ENCODE results near the gene HSD17B12.
"Not testable (repeated sequence)": the region's sequence is repeated elsewhere in the genome, so short reads cannot be mapped to it uniquely, and the experiment has no call there.

Gene HSD17B12

DNA sequence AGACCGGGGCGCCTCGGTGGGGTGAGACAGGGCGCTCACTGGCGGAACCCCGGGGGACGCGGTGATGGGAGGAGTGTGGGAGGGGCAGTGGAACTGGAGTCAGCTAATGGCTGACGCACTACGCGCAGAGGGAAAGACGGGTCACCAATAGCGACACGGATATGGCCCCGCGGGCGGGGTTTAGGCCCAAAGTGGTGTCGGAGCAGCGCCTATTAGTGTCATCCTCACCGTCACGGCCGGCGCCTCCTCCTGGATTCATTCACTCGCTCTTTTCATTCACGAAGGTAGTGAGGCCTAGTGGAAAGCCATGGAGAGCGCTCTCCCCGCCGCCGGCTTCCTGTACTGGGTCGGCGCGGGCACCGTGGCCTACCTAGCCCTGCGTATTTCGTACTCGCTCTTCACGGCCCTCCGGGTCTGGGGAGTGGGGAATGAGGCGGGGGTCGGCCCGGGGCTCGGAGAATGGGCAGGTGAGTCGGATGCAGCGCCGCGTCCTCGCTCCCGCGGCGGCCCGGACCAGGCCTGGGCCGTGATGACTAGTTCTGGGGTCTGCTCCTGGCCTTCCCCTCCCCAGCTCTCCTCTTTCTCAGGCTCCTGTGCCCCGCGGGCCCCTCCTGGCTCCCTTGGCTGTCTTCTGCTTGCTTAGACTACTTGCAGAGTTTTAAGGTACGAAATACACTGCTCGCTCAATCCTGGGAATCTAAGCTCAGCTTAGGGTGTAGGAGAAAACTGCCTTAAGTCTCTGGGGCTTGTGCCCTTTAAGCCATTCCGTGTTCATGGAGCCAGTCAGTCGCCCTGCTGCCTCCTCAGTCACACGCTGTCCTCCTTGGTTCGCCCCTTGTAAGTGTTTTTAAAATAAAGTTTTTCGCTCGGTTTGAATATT lies at the start of gene HSD17B12:
HSD17B12 (plus strand) TSS at position 218 of the 880 bp plus-strand sequence; CDS start at position 308, 90 bp downstream.
- DNase-seq = peak; percentile 99 to 100 (median 99)

GRCh38 chr11:43631732-43632131 lies 48.8 kb upstream of the HSD17B12 start:
- DNase-seq = no peak

GRCh38 chr11:43632181-43632580 lies 48.4 kb upstream of the HSD17B12 start:
- no peak for DNase-seq

- DNase-seq = no peak
Observed at GRCh38 chr11:43638717-43639116, 41.8 kb upstream of the HSD17B12 start.

GRCh38 chr11:43639224-43639623 lies 41.3 kb upstream of the HSD17B12 start:
- no peak for DNase-seq

GRCh38 chr11:43639920-43640319 lies 40.6 kb upstream of the HSD17B12 start:
- DNase-seq = no peak

DNA sequence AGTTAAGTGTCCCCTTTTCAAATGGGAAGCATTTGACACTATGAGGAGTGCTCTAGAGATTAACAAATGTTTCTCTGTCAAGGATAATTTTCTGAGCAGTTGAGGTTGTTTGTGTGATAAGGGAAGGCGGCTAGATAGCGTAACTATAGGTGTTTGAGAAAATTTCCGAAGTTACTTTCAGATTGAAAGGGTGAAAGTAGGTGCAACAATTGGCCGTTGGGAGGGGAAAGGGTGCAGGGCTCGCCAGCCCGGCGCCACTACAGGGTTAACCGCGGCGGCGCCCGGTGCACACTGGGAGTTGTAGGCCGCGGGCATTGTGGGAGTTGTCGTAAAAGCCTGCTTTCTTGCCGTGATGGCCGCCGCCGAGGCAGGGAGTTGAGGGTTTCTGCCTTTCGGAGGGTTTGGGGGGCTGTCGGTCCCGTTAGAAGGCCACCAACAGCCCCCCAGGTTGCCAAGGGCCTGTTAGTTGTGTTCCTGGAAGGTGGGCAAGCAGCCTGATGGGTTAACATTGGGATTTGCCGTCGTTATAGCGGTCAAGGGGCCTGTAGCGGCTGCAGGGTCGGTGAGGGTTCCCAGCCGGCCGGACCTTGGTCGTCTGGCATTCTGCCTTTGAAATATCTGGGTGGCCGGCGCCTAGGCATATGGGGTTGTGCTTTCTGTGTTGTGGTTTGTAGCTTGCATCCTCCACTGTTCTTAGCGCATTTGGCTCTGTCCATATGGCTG lies 36.5 kb upstream of the HSD17B12 start:
- DNase-seq = peak; percentile 86 to 92 (median 90)

- DNase-seq = peak; percentile 18 to 32 (median 20)
Observed at GRCh38 chr11:43644621-43645299, 35.8 kb upstream of the HSD17B12 start.

DNA sequence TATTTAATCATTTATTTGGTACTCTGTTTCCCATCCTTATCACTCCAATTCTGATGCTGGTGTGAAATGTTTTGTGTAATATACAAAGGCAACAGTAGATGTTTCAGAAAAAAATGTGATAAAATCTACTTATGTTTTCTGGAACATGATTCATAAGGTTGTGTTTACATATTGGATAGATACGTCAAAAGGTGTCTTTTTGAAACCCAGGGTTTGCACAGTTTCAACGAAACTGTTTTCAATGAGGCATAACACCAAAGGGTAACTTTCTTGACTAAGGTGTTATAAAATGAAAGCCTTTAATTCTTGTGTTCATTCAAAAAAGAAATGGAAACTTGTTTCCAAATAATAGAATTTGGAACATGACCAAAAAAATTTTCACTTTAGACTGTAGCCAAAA lies 33.8 kb upstream of the HSD17B12 start:
- DNase-seq = no peak

- no peak for DNase-seq
Observed at GRCh38 chr11:43648888-43649287, 31.6 kb upstream of the HSD17B12 start.

- no peak for DNase-seq
Observed at GRCh38 chr11:43649501-43649900, 31.0 kb upstream of the HSD17B12 start.

GRCh38 chr11:43649921-43650320 lies 30.6 kb upstream of the HSD17B12 start:
- DNase-seq = no peak

- DNase-seq = not testable (repeated sequence)
Observed at GRCh38 chr11:43663018-43663417, 17.5 kb upstream of the HSD17B12 start.

DNA sequence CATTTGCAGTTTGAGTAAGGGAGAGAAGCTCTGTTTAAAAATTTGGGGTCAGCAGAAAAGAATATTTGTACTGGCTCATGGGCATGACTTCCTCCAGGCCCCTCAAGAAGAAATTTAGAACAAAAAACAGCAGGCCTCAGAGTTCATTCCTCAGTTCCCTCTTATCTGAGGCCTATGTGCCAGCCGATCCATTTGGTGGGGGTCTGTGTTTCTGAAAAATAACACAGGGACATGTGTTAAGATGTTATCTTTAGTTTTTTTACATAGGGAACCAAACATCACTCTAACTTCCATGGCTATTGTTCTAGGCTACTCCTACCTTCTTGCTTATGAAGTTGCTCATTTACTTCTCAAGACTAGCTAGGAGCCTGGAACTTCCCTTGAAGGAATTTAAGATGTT lies 16.2 kb upstream of the HSD17B12 start:
- DNase-seq = no peak

DNA sequence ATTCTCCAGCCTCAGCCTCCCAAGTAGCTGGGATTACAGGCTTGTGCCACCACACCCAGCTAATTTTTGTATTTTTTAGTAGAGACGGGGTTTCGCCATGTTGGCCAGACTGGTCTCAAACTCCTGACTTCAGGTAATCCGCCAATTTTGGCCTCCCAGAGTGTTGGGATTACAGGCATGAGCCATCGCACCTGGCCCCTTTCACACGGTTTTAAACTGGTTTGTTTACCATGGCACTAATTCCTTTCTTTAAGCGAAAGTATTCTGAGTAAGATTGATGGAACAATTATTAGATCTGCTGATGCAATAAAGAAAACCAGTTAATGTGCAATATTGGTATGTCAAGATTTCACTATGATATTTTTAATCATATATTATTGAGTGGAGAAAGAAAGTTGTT lies 9.3 kb upstream of the HSD17B12 start:
- not testable (repeated sequence) for DNase-seq

DNA sequence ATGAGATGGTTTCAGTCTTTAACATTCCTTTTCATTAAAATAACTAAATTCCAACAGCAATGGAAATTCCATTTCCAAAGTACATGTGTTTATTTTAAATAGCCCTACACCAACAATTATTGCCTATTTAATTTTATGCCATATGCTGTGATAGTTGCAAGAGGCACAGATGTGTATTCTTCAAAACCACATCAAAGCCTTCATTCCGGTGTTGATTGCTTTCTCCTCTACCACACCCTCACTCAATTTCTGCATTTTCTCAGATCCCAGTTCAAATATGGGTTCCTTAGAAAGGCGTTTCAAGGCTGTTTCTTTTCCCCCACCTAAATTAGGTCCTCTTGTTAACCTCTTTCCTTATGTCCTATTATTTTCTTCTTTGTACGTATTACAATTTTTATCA lies 6.0 kb upstream of the HSD17B12 start:
- no peak for DNase-seq

DNA sequence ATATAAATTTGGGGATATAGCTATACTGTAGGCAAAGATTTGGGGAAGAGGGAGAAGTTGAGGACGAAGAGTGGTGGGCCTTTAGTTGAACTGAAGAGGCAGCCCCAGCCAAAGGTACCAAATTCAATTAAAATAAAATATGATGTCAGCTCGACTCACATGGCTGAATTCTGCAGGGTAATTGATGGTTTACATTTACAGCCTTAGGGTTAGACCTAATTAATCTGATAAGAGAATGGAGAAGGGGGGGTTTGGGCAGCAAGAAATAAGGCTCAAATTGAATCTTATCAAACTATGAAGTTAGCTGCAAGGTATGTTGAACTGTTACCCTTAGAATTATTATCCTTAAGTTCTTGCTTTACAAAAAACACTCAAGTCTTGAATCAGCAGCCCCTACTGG lies 3.6 kb upstream of the HSD17B12 start:
- DNase-seq = no peak

- DNase-seq = peak; percentile 30 to 36 (median 35)
Observed at GRCh38 chr11:43681401-43681942, 934 bp downstream of the HSD17B12 start.

DNA sequence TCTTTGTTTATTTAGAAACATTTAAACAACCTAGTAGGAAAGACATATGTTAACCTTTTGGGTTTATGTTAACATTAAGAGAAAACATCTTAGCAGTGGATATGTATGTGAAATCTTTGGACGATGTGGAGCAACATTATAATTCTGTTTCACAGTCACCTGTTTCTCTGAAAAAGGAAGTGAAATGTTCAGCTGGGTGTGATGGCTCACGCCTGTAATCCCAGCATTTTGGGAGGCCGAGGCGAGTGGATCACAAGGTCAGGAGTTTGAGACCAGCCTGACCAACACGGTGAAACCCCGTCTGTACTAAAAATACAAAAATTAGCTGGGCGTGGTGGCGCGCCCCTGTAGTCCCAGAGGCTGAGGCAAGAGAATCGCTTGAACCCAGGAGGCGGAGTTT lies 1.5 kb downstream of the HSD17B12 start:
- DNase-seq = peak; percentile 24 to 48 (median 47)

DNA sequence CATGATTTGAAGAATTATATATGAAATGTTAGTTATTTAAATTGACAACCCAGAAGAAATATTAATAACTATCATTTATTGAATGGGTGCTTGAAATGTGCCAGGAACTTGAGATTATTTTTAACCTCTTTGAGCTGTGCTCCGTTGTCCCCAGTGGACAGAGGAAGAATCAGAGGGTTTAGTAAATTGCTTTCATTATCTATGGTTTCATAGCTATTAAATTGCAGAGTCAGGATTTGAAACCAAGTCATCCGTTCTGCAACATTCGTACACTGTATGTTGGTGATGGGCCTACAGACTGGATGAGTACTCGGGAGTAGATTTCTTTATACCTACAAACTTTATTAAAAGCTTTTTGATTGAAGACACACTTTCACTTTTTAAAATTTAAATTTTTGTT lies 4.9 kb downstream of the HSD17B12 start:
- DNase-seq = peak; percentile 14 to 22 (median 18)

- no peak for DNase-seq
Observed at GRCh38 chr11:43686207-43686606, 5.7 kb downstream of the HSD17B12 start.

DNA sequence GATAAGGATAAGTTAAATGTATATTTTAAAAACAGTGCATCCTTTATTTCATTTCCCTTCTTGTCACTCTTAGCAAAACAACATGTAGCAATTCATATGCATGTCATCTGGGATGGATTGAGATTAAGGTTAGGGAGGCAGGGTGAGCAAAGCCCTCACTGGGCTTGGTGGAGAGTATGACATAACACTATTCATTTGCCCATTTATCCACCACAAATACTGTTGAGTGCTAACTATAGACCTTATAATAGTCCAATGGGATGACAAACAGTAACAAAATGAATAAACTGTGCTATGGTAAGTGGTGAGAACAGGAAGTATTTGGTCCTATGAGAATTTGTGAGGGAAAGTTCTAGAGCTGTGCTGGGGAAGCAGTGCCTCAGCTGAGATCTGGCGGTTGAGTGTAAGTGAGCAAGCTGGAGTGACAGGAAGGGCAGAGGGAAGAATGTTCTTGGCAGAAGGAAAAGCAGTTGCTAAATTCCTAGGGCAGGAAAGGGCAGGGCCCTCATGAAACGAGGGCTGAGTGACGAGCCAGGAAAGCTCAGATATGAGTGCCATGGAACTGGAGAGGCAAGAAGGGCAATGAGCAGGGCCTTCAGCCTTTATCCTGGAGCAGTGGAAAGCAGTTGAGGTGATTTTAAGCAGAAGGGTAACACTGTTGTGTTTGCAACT lies 6.7 kb downstream of the HSD17B12 start:
- DNase-seq = peak; percentile 13 to 20 (median 14)
